ENCODE measurements around the gene MYL5. TPM values are rescaled to one million over a fixed set of nuclear protein-coding genes. Genes with fewer than 3 reads are reported as not detected.

MYL5 gene
- total RNA-seq, 2 donors from 2014 or later = 14.6 to 25.7 TPM

DNA sequence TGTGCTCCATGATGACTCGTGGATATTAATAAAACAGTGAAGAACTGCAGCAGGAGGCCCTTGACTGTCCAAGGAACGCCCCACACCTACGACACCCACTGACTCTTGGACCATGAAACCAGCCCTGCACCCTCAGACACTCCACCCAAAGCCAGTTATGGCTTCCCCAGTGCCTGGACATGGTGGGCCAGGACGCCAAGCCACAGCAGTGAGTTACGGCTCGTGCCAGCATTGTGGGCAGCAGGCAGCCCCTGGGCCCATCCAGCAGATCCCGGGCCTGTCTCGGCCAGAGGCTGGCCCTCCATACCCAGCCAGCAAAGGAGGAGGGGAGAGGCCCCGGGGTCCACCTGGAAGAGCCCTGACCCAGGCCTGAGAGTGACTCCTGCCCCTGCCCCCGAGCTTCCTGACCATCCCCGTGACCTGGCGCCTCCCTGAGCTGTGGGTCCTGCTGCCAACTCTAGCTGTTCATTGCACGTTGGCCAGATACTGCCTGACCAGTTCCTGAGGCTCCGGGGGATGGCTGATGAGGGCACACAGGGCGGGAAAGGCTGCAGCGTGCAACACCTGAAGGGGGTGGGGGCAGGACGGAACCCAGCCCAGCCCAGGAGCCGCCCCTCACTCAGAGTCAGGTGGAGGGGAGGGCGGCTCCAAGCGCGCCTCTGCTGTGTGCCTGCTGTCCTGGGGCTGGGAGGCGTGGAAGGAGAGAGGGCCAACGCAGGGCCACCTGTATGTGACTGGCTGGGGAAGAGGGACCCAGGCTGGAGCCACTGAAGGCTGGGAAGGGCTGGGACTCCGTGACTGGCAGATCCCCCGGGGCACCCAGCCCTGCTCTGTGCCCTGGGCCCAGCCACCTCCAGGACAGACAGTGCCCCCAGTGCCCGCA is 13.9 kb downstream of the MYL5 start:
- TF ChIP-seq POLR2AphosphoS5 (IDR thresholded peaks at IDR 0.05) (no peak), CTCF (IDR thresholded peaks at IDR 0.05) (no peak), POLR2A (IDR thresholded peaks at IDR 0.05) (no peak)
- H3K4me3 ChIP-seq = peak overlapping the region; percentile 33 to 34
- no peak for DNase-seq (ENCODE audit: low spot score)
- H3K9me3 ChIP-seq = no peaks in the 10 kb centered on the region
- WGBS = 75% methylated on average over 22 of the region's 26 CpGs
- no peaks in the 10 kb centered on the region for H3K27me3 ChIP-seq (replicated peaks; ENCODE audit: insufficient read depth)
- H3K36me3 ChIP-seq = no peaks in the 10 kb centered on the region
- intact Hi-C loops (cut with DNase I) = no loop called here
- H3K4me1 ChIP-seq (replicated peaks) = peaks cover 7% of the 10 kb centered on the region
- peak overlapping the region; percentile 45 to 60 for H3K27ac ChIP-seq

DNA sequence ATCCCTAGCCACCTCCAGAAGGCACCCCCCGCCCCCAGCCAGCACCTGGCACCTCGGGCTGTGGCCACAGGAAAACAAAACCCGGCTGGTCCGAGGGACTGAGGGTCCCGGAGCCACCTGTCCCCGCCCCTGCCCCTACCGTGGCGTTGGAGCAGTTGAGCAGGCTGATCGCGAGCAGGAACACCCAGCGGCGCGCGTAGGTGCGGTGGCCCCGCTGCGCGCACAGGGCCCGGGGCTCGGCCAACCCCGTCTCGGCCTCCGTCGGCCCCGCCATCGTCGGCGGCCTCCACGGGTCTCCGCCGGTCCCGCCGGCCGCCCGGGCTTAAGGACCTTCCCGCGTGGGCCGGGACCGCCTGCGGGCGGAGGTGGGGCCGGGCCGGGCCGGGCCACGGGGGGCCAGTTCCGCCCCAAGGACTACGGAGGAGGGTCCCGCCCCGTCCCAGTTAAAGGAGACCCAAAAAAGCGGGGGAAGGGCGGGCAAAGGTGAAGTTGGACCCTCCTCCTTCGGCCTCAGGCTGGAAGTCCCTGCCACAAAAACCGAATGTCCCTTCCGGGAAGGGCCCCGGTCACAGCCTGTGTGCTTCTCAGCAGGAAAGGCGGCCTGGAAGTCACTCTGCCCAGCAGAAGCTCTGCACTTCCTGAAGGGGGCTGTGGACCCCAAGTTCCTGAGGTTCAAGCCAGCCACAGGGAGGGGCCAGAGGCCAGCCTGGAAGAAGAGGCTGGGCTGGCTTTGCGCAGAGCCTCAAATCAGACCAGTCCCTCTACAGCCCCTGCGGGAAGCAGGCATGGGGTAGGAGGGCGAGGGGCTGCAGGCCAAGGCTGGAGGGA is 14.7 kb downstream of the MYL5 start, which contains the start of gene SLC49A3:
SLC49A3 (minus strand) TSS at position 298 of the 828 bp plus-strand sequence; CDS start at position 274, 24 bp downstream.
- WGBS = 22% methylated on average over 31 of the region's 59 CpGs
- Histone ChIP-seq H3K4me1 (replicated peaks) (peaks cover 7% of the 10 kb centered on the region), H3K27me3 (replicated peaks; ENCODE audit: insufficient read depth) (no peaks in the 10 kb centered on the region), H3K27ac (peak within 1 kb of the TSS; percentile 45 to 60), H3K36me3 (no peaks in the 10 kb centered on the region), H3K4me3 (peak within 1 kb of the TSS; percentile 33 to 34), H3K9me3 (no peaks in the 10 kb centered on the region)
- TF ChIP-seq POLR2AphosphoS5 (IDR thresholded peaks at IDR 0.05) = no peak
- TF ChIP-seq POLR2A (IDR thresholded peaks at IDR 0.05) = no peak
- TF ChIP-seq CTCF (IDR thresholded peaks at IDR 0.05) = no peak
- intact Hi-C loops (cut with DNase I) = no loop called here
- DNase-seq (ENCODE audit: low spot score) = no peak

DNA sequence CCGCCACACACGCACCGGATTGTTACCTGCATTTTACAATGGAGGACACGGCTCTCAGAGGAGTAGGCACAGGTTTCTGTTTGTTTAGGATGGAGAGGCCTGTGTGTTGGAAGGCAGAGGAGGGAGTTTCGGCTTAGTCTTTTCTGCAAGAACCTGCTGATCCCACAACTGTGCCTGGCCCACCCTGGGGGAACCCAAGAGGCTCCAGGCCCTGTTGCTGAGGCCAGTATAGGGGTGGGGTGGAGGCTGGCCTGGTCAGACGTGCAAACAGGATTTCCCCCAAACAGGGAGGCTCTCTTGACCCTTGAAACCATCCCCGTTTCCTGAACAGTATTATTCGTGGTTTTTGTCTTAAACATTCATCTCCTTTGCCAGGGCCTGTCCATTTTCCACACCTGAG is 15.4 kb downstream of the MYL5 start:
- DNase-seq (ENCODE audit: low spot score) = no peak
- Histone ChIP-seq H3K27me3 (replicated peaks; ENCODE audit: insufficient read depth) (no peaks in the 10 kb centered on the region), H3K4me3 (no peak overlapping the region), H3K27ac (peak overlapping the region in 1 of 2 donors; percentile 45), H3K4me1 (replicated peaks) (peaks cover 7% of the 10 kb centered on the region), H3K36me3 (no peaks in the 10 kb centered on the region), H3K9me3 (no peaks in the 10 kb centered on the region)
- 82% methylated on average over 8 of the region's 8 CpGs for WGBS
- TF ChIP-seq POLR2AphosphoS5 (IDR thresholded peaks at IDR 0.05) (no peak), POLR2A (IDR thresholded peaks at IDR 0.05) (no peak), CTCF (IDR thresholded peaks at IDR 0.05) (no peak)
- intact Hi-C loops (cut with DNase I) = no loop called here

DNA sequence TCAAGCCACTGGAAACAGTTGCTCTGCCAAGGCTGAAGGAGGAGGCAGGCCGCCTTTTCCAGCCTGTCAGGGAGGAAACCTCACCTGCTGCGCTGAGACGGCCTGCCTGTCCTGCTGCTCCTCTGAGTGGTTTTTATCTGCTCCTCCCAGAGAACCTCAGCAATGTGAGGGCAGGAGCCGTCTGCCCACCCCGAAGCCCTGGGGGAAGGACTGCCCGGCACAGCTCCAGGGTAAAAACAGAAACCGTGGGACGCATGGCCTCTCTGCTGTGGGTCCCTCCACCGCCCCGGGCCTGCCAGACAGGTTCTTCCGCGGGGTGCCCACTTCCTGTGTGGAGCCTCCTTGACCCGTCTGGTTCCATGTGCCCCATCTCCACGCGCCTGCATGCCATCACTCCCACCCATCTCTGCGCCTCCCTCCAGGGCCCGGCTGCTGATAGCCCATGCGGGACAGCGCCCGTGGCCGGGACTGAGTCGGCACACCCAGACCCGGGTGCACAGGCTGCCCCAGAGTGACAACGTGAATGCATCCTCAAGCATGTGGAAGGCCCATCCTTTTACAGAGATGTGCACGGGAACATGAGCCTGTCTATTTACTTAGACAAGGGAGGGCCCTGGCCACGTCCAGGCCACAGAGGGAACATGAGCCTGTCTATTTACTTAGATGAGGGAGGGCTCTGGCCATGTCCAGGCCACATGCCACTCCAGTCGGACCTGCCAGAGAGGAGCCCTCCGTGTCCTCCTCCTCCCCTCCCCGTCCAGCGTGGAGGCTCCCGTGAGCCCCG is 18.6 kb downstream of the MYL5 start:
- peak; percentile 74 for DNase-seq (ENCODE audit: low spot score)
- no peak overlapping the region for H3K4me3 ChIP-seq
- intact Hi-C loops (cut with DNase I) = no loop called here
- TF ChIP-seq POLR2AphosphoS5 (IDR thresholded peaks at IDR 0.05) (peak; percentile 81), CTCF (IDR thresholded peaks at IDR 0.05) (no peak), POLR2A (IDR thresholded peaks at IDR 0.05) (no peak)
- WGBS = 38% methylated on average over 31 of the region's 32 CpGs
- H3K27ac ChIP-seq = peak overlapping the region; percentile 62 to 82
- no peaks in the 10 kb centered on the region for H3K36me3 ChIP-seq
- H3K4me1 ChIP-seq (replicated peaks) = peaks cover 7% of the 10 kb centered on the region
- H3K9me3 ChIP-seq = no peaks in the 10 kb centered on the region
- no peaks in the 10 kb centered on the region for H3K27me3 ChIP-seq (replicated peaks; ENCODE audit: insufficient read depth)
